LHCN-M2 (cell line): ENCODE measurements around the gene ELAVL1. TPM values are rescaled to one million over a fixed set of nuclear protein-coding genes. Genes with fewer than 3 reads are reported as not detected.
"Not testable (repeated sequence)": the region's sequence is repeated elsewhere in the genome, so short reads cannot be mapped to it uniquely, and the experiment has no call there.

Experiments used
- DNase-seq: peaks from one replicate; pipeline ENCODE4 v3.0.0-alpha.2; 2012; ENCODE audit warnings: low read depth
- polyA plus RNA-seq: library from polyadenylated mRNA; unstranded; fragments of >200 nt; gene quantifications from one replicate; pipeline ENCODE4 v1.2.1, GENCODE V29; 2012; ENCODE audit warnings: missing spikeins
- total RNA-seq: library from RNA; depleted of rRNA; stranded (reverse); fragments of >200 nt; gene quantifications from 2 replicates; pipeline ENCODE4 v1.2.3, GENCODE V29; 2014; rRNA removed

Gene ELAVL1
- total RNA-seq: 44.4 and 62.4 TPM in 2 replicates
- polyA plus RNA-seq: 73.5 TPM

DNA sequence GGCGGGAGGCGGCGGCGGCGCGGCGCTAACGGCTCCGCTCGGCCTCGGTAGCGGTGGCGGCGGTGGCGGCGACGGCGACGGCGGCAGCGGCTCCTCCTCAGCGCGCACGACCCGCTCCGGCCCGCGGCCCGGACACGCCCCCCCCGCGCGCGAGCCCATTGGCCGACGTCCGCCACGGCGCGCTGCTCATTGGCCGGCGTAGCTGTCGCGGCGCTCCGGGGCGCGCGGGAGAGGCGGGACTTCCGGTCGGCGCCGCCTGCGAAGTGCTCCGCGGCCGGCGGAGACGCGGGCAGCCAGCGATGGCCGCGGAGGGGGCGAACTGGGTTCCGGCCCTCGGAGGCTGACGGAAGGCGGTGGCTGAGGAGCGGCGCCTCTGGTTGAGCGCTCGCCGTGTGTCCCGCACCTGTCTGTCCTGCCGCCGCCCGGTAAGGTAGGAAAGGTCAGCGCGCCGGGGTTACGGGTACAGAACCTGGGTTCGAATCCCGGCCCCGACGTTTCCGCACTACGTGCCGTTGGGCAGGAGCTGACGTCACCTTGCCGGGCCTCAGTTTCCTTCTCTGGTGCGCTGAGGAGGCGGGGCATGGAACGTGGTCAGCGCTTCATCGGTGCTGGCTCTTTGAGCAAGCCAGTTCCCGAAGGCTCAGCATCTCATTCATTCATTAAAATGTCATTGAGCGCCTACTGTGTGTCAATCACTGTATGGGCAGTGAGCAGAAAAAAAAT, at the start of gene ELAVL1:
Gene ELAVL1 (minus strand): TSS at position 108 of the 723 bp plus-strand sequence. CDS start 13,826 bp downstream, outside the sequence.
- peak; percentile 85 for DNase-seq

DNA sequence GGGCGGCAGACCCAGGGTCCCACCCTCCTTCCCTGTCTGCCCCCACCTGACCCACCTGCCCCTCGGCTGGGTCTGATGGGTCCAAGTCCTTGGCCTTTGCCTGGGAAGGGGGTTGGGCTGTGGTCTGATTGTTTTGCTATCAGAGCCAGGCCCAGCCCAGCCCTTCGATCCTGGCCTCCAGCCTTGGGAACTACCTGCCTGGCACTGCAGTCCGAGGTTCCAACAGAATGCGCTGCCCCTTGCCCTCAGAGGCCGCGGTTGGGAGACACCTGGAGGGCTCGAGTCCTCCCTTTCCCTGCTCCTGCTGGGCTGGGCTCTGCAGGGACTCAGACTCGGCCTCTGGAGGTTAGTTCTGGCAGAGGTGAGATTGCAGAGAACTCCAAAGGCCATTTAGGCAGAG, 48.7 kb upstream of the ELAVL1 start:
- no peak for DNase-seq

DNA sequence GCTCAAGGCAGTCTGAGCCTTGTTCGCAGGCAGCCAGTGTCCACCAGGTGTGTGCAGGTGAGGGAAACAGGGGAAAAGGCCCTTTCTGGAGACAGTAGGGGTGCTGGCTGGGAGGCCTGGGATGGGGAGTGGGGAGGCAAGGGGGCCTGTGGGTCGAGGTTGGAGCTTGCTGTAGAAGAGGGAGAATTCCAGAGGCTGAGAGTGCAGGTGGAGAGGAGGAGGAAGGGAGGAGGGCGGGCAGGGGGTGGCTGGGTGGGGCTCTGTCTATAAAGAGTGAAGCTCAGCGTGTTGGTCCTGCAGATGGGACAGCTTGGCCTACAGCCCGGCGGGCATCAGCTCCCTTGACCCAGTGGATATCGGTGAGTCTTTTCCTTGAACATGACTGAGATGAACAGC, 47.0 kb upstream of the ELAVL1 start, which contains the start of gene CCL25:
Gene CCL25 (plus strand): TSS at position 297 of the 396 bp plus-strand sequence. CDS start 290 bp downstream, outside the sequence.
- no peak for DNase-seq

DNA sequence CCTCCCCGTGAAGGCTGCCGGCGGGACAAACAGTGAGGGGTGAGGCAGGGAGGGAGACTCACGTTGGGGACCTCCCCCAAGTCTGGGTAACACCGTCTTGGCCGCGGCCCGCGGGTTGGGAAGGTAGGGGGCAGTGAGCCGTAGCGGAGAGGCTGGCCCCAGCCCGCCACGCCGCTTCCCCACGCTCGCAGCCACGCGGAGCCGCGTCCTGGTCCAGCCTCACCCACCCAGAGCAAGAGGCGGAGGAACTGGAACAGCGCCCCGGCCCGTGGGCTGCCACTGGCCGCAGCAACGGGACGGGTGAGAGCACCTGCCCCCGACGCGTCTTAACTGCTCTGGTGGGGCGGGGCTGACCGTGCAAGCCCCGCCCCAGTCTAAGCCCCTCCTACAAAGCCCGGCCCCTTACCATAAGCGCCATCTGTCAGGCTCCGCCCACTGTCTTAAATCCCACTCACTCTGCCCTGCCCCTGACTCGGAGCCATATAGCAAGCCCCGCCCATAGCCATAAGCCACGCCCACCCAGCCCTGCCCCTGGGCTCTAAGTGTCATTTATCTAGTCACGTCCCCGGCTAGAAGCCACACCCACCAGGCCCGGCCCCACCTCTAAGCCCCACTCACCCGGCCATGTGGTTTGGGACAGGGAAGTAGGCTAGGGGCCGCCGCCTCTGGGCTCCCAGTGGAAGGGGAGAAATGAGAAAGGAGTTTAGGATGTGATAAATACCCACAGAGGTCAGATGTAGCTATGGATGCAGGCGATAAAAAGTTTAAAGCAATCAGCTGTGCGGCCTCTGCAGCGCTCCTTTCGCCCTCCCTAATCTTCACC, 45.0 kb upstream of the ELAVL1 start:
- peak; percentile 41 for DNase-seq

DNA sequence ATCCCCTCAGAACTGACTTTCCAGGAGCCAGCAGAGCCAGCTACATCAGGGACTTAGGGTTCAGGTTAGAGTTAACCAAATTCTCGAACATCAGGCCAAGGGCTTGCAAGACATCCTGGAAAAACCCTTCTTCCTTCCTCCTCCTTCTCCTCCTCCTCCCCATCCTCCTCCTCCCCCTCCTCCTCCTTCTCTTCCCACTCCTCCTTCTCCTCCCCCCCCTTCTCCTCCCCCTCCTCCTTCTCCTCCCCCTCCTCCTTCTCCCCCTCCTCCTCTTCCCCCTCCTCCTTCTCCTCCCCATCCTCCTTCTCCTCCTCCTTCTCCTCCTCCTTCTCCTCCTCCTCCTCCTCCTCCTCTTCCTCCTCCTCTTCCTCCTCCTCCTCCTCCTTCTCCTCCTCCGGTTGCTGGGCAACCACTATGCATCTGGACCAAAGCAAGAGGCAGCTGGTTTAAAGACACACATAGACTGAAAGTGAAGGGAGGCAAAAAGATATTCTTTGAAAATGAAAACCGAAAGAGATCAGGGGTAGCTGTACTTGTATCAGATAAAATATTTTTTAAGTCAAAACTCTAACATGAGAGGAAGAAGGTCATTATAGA, 41.2 kb upstream of the ELAVL1 start:
- DNase-seq: no peak

DNA sequence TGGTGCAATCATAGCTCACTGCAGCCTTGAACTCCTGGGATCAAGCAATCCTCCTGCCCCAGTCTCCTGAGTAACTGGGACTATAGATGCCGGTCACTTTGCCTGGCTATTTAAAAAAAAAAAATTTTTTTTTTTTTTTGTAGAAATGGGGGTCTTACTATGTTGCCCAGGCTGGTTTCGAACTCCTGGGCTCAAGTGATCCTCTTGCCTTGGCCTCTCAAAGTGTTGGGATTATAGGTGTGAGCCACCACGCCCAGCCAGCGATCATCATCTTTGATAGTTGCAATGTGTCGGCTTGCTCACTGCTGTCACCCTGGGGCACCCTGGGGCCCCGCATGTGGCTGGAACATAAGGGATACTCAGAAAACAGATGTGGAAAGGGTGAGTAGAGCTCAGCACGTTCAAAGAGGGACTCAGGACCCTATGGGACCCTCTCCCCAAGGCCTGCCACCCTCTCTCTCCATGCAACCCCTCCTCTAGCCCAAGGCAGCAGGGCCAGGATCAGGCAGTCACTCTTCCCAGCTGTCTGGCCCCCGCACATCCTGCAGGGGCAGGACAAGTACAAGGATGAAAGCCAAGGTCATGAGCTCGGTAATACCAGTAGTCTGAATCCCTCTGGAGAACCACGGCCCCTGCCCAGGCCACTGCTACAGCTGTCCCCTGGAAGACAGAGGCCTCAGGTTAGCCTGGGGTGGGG, 40.6 kb upstream of the ELAVL1 start:
- DNase-seq: no peak

DNA sequence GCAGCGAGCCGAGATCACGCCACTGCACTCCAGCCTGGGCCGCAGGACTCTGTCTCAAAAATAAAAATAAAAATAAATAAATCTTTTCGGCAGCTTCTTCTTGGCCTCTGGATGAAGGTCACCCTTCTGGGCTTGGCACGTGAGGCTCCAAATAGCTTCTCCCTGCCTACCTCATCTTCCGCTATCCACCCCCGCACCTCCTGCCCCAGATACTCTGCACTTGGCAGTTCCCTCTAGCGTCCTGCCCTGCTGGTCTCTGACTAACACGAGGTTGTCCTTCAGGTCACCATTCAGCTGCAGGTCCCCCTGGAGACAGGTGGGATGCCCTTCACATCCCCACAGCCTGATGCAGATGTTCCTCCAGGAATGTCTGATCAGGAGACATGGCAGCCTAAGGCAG, 38.6 kb upstream of the ELAVL1 start:
- no peak for DNase-seq

DNA sequence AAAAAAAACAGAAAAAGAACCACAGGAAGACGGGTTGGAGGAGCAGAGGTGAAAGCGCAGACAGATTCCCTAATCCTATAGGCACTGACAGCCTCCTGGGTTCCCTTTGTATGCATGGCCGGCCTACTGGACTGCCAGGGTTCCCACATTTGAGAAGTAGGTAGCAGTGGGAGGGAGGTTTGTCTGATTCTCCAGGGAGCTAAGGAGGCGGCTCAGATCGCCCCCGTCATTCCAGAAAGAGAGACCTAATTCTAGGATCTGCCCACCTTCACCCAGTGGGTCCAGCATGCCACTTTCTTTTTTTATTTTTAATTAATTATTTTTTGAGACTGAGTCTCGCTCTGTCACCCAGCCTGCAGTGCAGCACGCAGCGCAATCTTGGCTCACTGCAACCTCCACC, 37.5 kb upstream of the ELAVL1 start:
- no peak for DNase-seq

DNA sequence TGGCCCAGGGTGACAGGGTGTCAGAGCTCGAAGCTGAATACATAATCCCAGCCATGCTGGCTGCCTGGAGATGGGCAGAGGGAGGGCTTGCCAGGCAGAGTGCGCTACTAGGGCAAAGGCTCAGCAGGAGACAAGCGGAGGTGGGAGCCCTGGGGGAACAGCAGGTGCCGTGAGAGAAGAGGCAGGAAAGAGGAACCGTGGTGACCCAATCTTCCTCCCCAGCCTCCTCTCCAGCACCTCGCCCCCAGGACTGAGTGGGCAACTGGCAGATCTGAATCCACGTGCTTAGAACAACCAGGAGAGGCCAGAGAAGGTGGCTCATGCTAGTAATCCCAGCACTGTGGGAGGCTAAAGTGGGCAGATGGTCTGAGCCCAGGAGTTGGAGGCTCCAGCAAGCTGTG, 36.1 kb upstream of the ELAVL1 start:
- no peak for DNase-seq

DNA sequence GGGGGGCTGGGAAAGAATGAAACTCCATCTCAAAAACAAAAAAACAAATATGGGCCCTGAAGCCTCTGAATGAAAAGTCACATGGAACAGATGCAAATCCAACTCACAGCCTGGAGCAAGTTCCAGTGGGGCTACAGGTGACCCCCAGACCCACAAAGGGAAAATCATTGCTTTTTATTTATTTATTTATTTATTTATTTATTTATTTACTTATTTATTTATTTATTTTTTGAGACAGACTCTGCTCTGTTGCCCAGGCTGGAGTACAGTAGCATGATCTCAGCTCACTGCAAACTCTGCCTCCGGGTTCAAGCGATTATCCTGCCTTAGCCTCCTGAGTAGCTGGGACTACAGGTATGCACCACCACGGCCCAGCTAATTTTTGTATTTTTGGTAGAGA, 33.8 kb upstream of the ELAVL1 start:
- no peak for DNase-seq

DNA sequence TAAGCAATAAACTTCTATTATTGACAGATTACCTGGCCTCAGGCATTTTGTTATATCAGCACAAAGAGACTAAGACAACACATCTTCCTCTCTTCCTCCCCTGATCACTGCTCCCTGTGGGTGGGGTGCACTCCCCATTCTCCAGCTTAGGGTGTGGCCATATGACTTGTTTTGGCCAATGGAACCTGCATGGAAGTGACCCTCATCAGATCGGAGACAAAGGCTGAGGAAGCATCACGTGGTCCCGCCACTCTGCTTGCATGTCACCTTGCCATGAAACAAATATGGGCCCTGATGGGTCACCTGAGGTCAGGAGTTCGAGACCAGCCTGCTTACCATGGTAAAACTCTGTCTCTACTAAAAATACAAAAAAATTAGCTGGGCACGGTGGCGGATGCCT, 33.4 kb upstream of the ELAVL1 start:
- DNase-seq: no peak

DNA sequence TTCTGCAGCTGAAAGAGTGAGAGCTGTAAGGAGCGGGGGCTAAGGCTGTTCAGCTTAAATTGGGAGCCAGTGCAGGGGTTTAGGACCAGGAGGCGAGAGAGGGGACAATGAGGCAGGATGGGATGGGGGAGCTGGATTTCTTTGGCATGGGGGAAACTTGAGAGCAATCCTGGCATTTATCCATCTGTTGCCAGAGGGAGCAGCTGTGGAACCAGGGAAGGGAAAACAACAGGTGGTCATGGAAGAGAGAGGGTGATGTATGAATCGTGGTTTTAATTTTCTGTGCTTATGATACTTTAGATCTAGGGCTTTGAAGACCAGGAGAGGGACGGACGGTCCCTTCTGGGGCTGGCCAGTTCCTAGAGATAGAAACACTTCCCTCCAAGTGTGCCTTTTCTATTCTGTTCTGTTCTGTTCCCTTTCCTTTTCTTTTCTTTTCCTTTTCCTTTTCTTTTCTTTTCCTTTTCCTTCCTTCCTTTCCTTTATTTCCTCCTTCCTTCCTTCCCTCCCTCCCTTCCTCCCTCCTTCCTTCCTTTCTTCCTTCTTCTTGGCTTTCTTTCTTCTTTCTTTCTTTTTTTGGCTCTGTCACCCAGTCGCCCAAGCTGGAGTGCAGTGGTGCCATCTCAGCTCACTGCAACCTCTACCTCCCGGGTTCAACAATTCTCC, 31.1 kb upstream of the ELAVL1 start:
- peak; percentile 92 for DNase-seq

DNA sequence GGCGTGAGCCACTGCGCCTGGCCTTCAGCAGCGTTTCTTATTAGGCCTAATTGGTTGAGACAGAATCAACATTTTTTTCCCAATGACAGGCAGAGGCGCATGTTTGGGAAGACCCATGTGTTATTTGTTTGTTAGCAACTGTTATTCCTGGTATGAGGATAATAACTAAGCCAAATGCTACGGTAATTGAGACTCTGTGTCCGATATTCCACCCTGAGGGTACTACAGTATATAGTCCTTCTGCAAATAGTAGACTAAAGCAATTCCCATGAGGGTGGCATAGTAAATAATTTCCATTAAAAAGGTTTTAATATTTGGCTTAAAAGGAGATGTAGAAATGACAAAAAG, 28.7 kb upstream of the ELAVL1 start:
- no peak for DNase-seq

DNA sequence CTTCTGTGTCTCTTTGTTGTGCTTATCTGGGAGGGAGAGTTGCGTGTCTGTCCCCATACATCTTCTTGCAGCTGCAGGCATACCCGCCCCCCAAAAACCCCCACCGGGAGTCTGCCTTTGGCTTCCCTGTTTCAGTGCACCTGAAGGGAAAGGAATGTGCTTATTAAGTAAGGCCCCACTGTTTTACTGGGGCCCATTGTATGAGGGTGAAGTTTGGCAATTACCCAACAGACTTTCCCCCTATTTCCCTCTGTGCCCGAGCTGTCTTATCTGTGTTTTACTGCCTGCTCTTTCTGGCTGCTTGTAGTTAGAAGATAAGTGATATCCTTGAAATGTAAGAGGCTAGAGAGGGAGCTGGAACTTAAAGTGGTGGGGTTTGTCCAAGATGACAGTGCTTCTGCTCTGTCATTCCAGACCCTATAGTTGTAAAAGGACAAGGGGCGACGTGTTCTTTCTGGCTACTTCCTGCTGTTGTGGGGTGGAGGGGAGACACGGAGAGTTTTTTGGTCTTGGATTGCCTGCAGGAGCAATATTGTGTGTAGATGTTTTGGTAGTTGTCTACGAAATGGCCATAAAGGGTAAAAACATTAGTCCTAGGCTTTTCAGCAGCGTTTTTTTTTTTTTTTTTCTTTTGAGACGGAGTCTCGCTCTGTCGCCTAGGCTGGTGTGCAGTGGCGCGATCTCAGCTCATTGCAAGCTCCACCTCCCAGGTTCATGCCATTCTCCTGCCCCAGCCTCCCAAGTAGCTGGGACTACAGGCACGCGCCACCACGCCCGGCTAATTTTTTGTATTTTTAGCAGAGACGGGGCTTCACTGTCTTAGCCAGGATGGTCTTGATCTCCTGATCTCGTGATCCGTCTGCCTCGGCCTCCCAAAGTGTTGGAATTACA, 28.1 kb upstream of the ELAVL1 start:
- not testable (repeated sequence) for DNase-seq

DNA sequence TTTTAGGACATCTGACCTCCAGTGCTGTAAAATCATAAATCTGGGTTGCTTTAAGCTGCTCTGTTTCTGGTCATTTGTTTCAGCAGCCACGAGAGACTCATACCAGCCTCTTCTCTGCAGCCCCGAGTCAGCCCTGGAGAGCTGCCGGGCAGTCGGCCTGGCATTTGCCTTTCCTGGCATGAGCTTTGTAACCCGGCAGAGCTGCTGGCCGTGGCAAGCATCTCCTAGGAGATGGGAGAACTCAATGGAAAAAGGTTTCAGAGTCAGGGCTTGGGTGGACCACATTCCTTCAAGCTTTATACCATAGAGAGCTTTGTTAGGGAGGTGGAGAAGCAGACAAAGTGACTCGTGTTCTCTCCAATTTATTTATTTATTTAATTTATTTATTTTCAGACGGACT, 25.5 kb upstream of the ELAVL1 start:
- no peak for DNase-seq

DNA sequence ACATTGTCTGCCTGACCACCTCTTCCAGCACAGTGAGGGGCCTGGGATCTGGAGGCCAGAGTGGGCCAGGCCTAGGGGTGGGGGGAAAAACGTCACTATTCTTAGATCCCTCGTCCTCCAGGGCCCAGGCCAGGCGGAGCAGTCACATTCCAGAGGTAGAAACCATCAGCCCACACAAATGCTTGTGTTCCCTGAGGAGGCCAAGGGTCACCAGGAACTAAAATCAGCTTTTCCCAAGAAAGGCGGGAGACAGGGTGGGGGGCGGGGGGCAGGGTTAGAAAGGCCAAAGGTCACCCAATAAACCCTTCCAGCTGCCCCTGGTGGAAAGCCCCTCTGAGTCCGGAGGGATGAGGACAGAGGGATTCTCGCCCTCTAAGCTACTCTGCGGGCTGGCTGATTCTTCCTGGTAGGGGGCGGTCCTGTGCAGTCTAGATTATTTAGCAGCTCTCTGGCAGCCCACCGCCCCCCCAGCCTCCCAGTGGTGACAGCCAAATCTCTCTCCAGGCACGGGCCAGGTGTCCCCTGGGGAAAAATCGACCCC, 23.6 kb upstream of the ELAVL1 start:
- DNase-seq: peak; percentile 28

DNA sequence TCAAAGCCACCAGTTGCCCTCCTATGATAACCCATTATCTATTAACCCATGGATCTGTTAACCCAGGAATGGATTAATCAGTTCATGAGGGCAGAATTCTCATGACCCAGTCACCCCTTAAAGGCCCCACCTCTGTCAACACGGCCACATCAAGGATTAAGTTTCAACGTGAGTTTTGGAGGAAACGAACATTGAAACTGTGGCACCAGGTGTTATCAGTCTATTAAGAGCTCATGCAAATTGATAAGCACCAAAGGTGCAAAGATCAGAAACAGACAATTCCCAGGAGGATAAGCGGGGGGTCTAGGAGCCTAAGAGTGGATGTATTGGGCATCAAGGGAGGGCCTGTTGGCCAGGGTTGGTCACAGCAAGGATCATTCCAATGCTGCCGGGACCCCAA, 19.9 kb upstream of the ELAVL1 start:
- no peak for DNase-seq

DNA sequence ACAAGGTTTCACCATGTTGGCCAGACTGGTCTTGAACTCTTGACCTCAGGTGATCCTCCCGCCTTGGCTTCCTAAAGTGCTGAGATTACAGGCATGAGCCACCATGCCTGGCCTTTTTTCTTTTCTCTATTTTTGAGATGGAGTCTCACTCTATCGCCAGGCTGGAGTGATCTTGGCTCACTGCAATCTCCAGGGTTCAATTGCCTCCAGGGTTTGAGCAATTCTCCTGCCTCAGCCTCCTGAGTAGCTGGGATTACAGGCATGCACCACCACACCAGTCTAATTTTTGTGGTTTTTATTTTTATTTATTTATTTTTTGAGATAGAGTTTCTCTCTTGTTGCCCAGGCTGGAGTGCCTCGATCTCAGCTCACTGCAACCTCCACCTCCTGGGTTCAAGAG, 18.8 kb upstream of the ELAVL1 start:
- DNase-seq: not testable (repeated sequence)

DNA sequence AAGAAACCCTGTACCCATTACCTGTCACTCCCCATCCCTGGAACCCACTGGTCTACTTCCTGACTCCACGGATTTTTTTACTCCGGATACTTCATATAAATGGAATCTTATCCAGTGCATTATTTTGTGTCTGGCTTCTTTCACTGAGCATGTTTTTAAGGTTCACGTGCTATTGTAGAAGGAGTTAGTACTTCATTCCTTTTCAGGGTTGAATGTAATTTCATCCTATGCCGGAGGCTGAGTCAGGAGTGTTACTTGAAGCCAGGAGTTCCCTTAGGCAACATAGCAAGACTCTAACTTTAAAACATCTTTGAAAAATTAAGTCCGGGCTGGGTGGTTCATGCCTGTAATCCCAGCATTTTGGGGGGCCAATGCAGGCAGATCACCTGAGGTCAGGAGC, 17.9 kb upstream of the ELAVL1 start:
- no peak for DNase-seq

DNA sequence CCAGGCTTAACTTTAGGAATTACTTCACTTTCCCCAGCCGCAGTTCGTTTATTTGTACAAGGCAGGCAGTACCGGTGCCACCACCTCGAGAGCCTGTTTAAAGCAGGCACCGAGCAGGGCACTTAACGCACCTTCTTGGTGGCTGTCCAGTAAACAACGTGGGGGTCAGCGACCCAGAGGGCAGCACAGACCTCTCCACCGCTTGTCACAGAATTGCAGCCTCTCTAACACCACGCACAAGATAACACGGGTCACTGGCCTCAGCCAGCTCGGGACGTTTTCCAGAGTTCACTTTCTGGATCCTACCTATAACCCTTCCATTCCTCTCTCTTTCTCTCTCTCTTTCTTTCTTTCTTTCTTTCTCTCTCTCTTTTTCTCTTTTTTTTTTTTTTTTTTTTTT, 16.8 kb upstream of the ELAVL1 start:
- DNase-seq: no peak
